WERI-Rb-1 (cell line): ENCODE data around the gene DTD2.

Source experiments
- DNase-seq: peaks from one replicate; pipeline ENCODE4 v3.0.0-alpha.2; 2020
- H3K27ac ChIP-seq: fragments of 250-450 bp; sonication (Bioruptor Pico); 2 replicates; pipeline ENCODE4 v1.5.1; 2020; ENCODE audit warnings: mild to moderate bottlenecking, moderate library complexity
- H3K27me3 ChIP-seq: fragments of 250-450 bp; sonication (Bioruptor Pico); 2 replicates; pipeline ENCODE4 v1.5.1; 2021; ENCODE audit warnings: mild to moderate bottlenecking, low read depth, moderate library complexity; ENCODE audit not compliant: insufficient read depth, severe bottlenecking
- H3K36me3 ChIP-seq: fragments of 250-450 bp; sonication (Bioruptor Pico); 2 replicates; pipeline ENCODE4 v1.5.1; 2020; ENCODE audit warnings: mild to moderate bottlenecking, moderate library complexity
- H3K4me3 ChIP-seq: 2 replicates; pipeline ENCODE4 v1.5.1; 2011; ENCODE audit warnings: low read depth, mild to moderate bottlenecking, control low read depth, low read length
- H3K9me3 ChIP-seq: fragments of 250-450 bp; sonication (Bioruptor Pico); 2 replicates; pipeline ENCODE4 v1.5.1; 2021; ENCODE audit warnings: mild to moderate bottlenecking, moderate library complexity; ENCODE audit not compliant: severe bottlenecking
- TF ChIP-seq, protein P1 (sequence below): IDR thresholded peaks from 2 replicates; pipeline ENCODE4 v1.5.1; 2011; ENCODE audit warnings: low read depth, mild to moderate bottlenecking, control low read depth, inconsistent platforms, low read length

The DTD2 gene

DNA sequence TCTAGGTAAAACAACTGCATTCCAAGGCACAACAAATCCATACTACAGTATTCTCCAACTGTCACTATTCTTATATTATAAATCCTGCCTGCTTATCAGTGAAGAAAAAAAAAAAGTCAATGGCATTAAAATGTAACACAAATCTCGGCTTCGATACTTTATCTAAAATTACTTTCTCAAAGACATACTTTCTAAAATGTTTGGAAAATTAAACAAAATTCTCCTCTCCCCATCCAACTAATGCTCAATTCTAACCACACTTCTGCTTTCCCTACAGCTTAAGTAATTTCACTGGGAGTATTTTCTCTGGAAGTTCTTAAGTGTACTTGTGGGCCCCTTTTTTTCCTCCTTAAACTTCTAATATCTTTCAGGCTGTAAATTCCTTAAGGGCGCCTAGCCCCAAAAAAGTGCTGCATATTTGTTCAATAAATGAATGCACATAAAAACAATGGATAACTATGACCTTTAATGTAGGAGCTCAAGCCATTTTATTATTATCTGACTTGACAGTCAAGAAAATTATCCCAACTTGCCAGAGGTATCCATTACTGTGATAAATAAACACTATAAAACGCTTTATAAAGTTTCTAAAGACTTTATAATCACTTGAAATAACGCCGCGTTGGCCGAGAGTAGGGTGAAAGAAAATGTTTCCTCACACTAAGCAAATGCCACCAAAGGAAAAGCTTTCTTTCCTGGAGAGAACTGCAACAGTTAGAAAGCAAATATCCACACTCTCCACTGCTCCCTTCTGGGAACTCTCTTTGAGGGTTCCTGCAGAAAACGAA is 37.9 kb downstream of the DTD2 start:
- peak overlapping the region; percentile 40; the same call in 1 of the 2 replicates for H3K27ac ChIP-seq
- H3K4me3 ChIP-seq, result peak overlapping the region; percentile 98
- H3K36me3 ChIP-seq, result no peaks in the 10 kb centered on the region
- TF ChIP-seq, protein P1, sequence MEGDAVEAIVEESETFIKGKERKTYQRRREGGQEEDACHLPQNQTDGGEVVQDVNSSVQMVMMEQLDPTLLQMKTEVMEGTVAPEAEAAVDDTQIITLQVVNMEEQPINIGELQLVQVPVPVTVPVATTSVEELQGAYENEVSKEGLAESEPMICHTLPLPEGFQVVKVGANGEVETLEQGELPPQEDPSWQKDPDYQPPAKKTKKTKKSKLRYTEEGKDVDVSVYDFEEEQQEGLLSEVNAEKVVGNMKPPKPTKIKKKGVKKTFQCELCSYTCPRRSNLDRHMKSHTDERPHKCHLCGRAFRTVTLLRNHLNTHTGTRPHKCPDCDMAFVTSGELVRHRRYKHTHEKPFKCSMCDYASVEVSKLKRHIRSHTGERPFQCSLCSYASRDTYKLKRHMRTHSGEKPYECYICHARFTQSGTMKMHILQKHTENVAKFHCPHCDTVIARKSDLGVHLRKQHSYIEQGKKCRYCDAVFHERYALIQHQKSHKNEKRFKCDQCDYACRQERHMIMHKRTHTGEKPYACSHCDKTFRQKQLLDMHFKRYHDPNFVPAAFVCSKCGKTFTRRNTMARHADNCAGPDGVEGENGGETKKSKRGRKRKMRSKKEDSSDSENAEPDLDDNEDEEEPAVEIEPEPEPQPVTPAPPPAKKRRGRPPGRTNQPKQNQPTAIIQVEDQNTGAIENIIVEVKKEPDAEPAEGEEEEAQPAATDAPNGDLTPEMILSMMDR, result no peak
- no peaks in the 10 kb centered on the region for H3K27me3 ChIP-seq
- no peaks in the 10 kb centered on the region for H3K9me3 ChIP-seq
- no peak for DNase-seq

DNA sequence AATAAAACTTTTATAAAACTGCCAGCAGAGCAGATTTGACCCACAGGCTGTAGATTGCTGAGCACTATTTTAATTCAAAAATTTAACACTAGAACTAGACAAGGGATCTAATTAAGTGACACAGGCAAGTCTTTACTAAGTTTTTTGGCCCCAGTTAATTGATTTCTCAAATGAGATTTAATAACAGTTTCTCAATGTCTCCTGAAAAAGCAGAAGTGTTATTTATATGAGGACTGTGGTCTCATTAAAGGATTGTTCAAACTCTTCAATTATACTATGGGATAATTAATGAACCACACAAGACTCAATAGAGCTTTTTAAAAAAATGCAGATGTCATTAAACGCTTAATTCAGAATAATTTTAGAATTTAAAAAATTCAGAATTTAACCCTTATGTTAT is 38.9 kb downstream of the DTD2 start:
- TF ChIP-seq, protein P1, result no peak
- no peaks in the 10 kb centered on the region for H3K9me3 ChIP-seq
- no peaks in the 10 kb centered on the region for H3K27me3 ChIP-seq
- no peaks in the 10 kb centered on the region for H3K36me3 ChIP-seq
- DNase-seq, result no peak
- H3K27ac ChIP-seq, result no peak overlapping the region
- H3K4me3 ChIP-seq, result no peak overlapping the region

DNA sequence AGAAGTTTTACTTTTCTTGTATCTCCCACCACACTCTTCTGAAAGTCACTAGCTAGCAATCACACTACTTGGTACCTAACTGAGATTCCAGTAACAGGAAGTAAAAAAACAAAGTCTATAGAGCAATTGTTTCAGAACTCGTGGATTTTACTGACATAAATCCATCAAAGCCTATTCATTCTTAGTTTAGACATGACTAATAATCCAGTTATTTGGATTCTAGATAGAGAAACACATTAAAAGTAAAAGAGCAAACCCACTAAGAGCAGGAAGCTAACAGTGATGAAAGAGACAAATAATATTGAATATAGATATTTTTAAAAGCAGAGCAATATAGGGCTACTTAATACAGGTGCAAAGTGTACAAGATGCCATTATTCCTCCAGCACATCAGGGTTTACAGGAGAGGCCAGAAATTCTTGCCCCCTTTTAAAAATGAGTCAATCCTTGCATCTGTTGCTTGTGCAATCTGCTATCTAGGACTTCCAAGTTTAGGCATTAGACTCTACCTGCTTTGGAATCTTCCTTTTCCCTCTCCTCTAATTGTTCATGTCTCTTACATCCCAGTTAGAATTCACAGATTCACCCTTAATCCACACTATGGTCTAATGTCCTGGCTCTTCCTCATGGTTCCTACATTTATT is 43.0 kb downstream of the DTD2 start:
- DNase-seq, result no peak

DNA sequence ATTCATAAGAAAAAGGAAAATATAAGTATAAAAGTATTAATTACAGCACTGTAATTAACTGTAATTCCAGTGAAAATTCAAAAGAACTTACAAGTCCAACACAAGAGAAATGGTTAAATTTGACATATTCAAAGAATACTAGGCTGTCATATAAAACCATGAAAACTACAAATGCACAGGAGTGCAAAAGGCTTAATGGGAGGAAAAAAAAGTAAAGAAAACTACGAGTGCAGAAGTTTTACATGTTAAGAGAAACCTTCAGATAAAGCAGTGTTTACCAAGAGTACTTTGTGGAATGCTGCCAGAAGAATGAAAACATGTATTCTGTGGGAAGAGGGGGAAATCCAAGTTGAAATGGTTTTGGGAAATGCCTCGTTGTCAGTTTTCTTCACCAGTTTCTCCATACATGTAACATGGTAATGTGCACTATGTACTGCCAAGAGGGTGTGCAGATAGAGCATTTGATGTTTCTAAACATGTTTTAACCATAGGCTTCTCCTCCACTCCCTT is 46.0 kb downstream of the DTD2 start:
- Histone ChIP-seq H3K36me3 (no peaks in the 10 kb centered on the region), H3K27me3 (no peaks in the 10 kb centered on the region), H3K27ac (no peak overlapping the region), H3K9me3 (no peaks in the 10 kb centered on the region), H3K4me3 (no peak overlapping the region)
- TF ChIP-seq, protein P1, result no peak
- no peak for DNase-seq

More for the DNA sequence above, 43.0 kb downstream of the DTD2 start:
- Histone ChIP-seq H3K27me3 (no peaks in the 10 kb centered on the region), H3K4me3 (no peak overlapping the region), H3K27ac (no peak overlapping the region), H3K9me3 (no peaks in the 10 kb centered on the region), H3K36me3 (no peaks in the 10 kb centered on the region)
- TF ChIP-seq, protein P1, result no peak

DNA sequence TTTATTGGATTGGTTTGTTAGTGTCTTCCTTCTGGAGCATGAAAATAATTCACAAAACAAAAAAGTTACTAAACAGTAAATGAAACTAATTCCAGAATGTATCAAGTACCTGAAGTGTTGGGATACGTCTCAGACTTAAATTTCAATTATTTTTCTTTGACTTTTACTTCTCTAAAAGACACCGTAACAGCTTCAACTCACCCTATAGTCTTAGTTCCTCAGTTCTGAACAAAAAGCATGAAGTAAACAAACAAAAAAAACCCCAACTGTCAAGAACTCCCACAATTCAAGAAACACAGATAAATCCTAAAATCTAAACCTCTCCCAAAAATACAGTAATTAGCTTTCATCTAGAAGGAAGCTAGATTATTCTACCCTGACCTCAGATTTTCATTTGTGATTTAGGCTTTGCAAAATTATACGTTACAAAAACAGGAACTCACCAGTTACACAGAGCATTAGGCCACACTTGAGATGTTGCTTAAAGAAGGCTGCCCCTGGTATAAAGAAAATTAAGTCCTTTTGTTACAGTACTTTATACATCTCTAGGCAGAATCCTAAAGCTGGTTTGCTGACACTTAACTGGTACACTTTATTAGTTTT is 47.2 kb downstream of the DTD2 start:
- Histone ChIP-seq H3K27ac (no peak overlapping the region), H3K36me3 (no peaks in the 10 kb centered on the region), H3K4me3 (no peak overlapping the region), H3K27me3 (no peaks in the 10 kb centered on the region), H3K9me3 (no peaks in the 10 kb centered on the region)
- TF ChIP-seq, protein P1, result no peak
- DNase-seq, result no peak
